HG03520 (cell line): ENCODE data around the gene DNM1.

Experiments used
- ATAC-seq: cut with Tn5 transposase; IDR thresholded peaks from one replicate; pipeline ENCODE4 v1.9.1; 2021; ENCODE audit warnings: mild to moderate bottlenecking, moderate library complexity; ENCODE audit not compliant: unreplicated experiment

The DNM1 gene

GRCh38 chr9:128298535-128299482 is 95.6 kb downstream of the DNM1 start:
- ATAC-seq = no peak

GRCh38 chr9:128304136-128304970 is 101.2 kb downstream of the DNM1 start:
- ATAC-seq = no peak
